ENCODE measurements around the gene PTPRA. TPM values are rescaled to one million over a fixed set of nuclear protein-coding genes. Genes with fewer than 3 reads are reported as not detected.

PTPRA gene
- total RNA-seq, 2 donors from 2014 or later: 52.4 to 58.7 TPM

GRCh38 chr20:2955257-2955970, 82.1 kb downstream of the PTPRA start:
- no peaks in the 10 kb centered on the region for H3K4me1 ChIP-seq (ENCODE audit: control insufficient read depth, insufficient read depth, low read length)
- H3K4me3 ChIP-seq (ENCODE audit: low read length): no peak overlapping the region
- peaks cover 8% of the 10 kb centered on the region for H3K36me3 ChIP-seq (ENCODE audit: control insufficient read depth, insufficient read depth, low read length)
- no peaks in the 10 kb centered on the region for H3K4me1 Mint-ChIP-seq
- H3K27me3 ChIP-seq (ENCODE audit: control insufficient read depth, insufficient read depth, low read length, poor library complexity, severe bottlenecking): no peaks in the 10 kb centered on the region
- no peak for TF ChIP-seq CTCF (conservative IDR thresholded peaks at IDR 0.05)
- H3K9me3 Mint-ChIP-seq: peaks cover 3% of the 10 kb centered on the region
- no peak overlapping the region for H3K27ac ChIP-seq (ENCODE audit: low read depth, low read length)
- H3K9me3 ChIP-seq (ENCODE audit: control insufficient read depth, low read length): no peaks in the 10 kb centered on the region
- no peak overlapping the region for H3K4me3 Mint-ChIP-seq
- peaks cover 38% of the 10 kb centered on the region for H3K36me3 Mint-ChIP-seq (ENCODE audit: low read depth)
- H3K27ac Mint-ChIP-seq: no peak overlapping the region
- H3K9ac ChIP-seq (ENCODE audit: extremely low read depth, low read length, poor library complexity, severe bottlenecking): no peak overlapping the region
- DNase-seq: no peak
- H3K27me3 Mint-ChIP-seq (ENCODE audit: insufficient read depth): no peaks in the 10 kb centered on the region

GRCh38 chr20:2956480-2956879, 83.2 kb downstream of the PTPRA start:
- no peak overlapping the region for H3K27ac Mint-ChIP-seq
- H3K4me1 Mint-ChIP-seq: no peaks in the 10 kb centered on the region
- Histone ChIP-seq H3K36me3 (ENCODE audit: control insufficient read depth, insufficient read depth, low read length) (peaks cover 18% of the 10 kb centered on the region), H3K9me3 (ENCODE audit: control insufficient read depth, low read length) (peaks cover 5% of the 10 kb centered on the region), H3K4me1 (ENCODE audit: control insufficient read depth, insufficient read depth, low read length) (no peaks in the 10 kb centered on the region), H3K9ac (ENCODE audit: extremely low read depth, low read length, poor library complexity, severe bottlenecking) (no peak overlapping the region), H3K27me3 (ENCODE audit: control insufficient read depth, insufficient read depth, low read length, poor library complexity, severe bottlenecking) (no peaks in the 10 kb centered on the region), H3K27ac (ENCODE audit: low read depth, low read length) (no peak overlapping the region), H3K4me3 (ENCODE audit: low read length) (no peak overlapping the region)
- no peak overlapping the region for H3K4me3 Mint-ChIP-seq
- no peak for DNase-seq
- peaks cover 3% of the 10 kb centered on the region for H3K9me3 Mint-ChIP-seq
- peaks cover 41% of the 10 kb centered on the region for H3K36me3 Mint-ChIP-seq (ENCODE audit: low read depth)
- WGBS, 2 experiments (ENCODE audit: insufficient coverage in 1 of 2, insufficient read length in 1 of 2): 100% methylated on average over 1 to 2 of the region's 2 CpGs
- no peaks in the 10 kb centered on the region for H3K27me3 Mint-ChIP-seq (ENCODE audit: insufficient read depth)
- no peak for TF ChIP-seq CTCF (conservative IDR thresholded peaks at IDR 0.05)

GRCh38 chr20:2967841-2968240, 94.6 kb downstream of the PTPRA start:
- WGBS, 2 experiments (ENCODE audit: insufficient coverage in 1 of 2, insufficient read length in 1 of 2): 43 to 90% methylated on average over 1 to 3 of the region's 3 CpGs
- Histone ChIP-seq H3K4me1 (ENCODE audit: control insufficient read depth, insufficient read depth, low read length) (peaks cover 5% of the 10 kb centered on the region), H3K27ac (ENCODE audit: low read depth, low read length) (no peak overlapping the region), H3K9me3 (ENCODE audit: control insufficient read depth, low read length) (no peaks in the 10 kb centered on the region), H3K27me3 (ENCODE audit: control insufficient read depth, insufficient read depth, low read length, poor library complexity, severe bottlenecking) (no peaks in the 10 kb centered on the region), H3K9ac (ENCODE audit: extremely low read depth, low read length, poor library complexity, severe bottlenecking) (peak overlapping the region; percentile 15), H3K36me3 (ENCODE audit: control insufficient read depth, insufficient read depth, low read length) (peaks cover 60% of the 10 kb centered on the region), H3K4me3 (ENCODE audit: low read length) (no peak overlapping the region)
- Mint-ChIP-seq H3K27me3 (ENCODE audit: insufficient read depth) (no peaks in the 10 kb centered on the region), H3K4me3 (no peak overlapping the region), H3K36me3 (ENCODE audit: low read depth) (peaks cover 40% of the 10 kb centered on the region), H3K9me3 (no peaks in the 10 kb centered on the region), H3K4me1 (peaks cover 4% of the 10 kb centered on the region), H3K27ac (no peak overlapping the region)
- DNase-seq: no peak
- TF ChIP-seq CTCF (conservative IDR thresholded peaks at IDR 0.05): no peak

Data from endodermal cell (in vitro differentiated cells).